ENCODE data around the gene DPEP3.
A peak's percentile ranks its signal among the peaks of the same experiment; 100 is the strongest.

DPEP3 gene

DNA sequence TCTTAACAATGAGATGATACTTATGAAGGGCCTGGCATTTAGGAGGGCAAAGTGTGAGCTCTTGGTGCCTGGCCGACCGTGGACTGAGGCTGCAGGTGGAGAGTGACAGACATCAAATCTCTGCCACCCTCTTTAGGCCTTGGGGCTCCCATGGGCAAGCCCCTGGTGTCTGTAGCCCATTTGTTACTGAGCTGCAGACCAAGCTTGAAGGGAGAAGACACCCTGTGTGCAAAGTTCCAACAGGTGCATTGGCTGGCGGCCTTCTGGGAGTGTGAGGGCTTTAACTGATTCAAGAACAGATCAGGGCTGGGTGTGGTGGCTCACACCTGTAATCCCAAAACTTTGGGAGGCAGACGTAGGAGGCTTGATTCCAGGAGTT is 47.8 kb downstream of the DPEP3 start:
- no peak for DNase-seq (ENCODE audit: low read depth in 3 of 3, low spot score in 1 of 3)

DNA sequence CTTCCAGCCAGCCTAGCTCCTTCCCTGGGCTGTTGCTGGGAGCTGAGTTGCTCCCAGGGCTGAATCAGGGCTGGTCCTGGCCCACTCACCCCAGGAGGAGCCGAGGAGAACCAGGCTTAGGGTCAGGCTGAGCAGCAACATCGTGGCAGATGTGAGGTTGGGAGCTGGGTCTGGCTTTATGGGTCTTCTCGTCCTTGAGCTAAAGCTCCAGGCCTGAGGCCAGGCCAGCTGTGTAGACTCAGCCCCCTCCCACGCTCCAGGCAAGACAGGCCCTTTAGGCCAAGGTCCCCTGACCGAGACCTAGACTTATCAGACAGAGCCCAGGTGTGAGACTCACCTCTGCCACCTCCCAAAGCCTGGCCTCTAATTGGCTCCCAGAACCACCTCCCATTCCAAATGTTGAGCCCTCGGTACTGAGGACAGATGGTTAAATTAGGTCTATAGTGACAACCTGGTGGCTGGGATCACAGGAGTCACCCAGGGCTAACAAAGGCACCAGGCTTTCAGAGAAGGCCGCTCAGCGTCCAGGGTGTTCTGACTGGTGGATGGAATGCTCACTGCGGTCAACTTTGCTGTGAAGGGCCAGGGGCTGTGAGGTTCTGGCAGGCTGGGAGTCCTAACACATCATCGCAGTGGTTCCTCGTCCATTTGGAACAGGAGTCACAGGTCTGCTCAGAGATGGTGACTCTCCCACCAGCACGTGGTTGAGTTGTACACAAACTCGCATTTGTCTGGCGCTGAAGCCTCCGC is 48.4 kb downstream of the DPEP3 start, which contains the start of gene CTRL:
Gene CTRL, minus strand, starts transcription at position 151 of the 750 bp plus-strand sequence. Its CDS starts 10 bp downstream, at position 141.
- DNase-seq (ENCODE audit: low read depth in 3 of 3, low spot score in 1 of 3): no peak

GRCh38 chr16:67930678-67931211 is 49.6 kb downstream of the DPEP3 start:
- no peak for DNase-seq (ENCODE audit: low read depth in 3 of 3, low spot score in 1 of 3)

DNA sequence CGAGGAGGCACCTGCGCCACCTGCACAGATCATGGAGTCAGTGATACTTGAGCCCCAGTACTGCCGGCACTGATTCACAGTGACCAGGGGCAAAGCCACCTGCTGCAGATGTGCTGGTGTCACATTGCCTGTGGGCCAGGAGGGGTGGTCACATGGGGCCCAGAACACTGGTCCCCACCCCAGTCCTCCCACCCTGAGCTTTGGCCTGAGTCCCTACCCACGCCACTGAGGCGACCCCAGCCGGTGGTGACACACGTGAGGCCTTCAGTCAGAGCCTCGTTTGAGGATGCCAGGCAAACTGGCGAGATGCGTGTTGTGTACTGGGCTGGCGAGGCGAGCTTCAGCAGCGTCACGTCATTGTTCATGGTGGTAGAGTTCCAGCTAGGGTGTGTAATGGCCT is 50.1 kb downstream of the DPEP3 start:
- DNase-seq (ENCODE audit: low read depth in 3 of 3, low spot score in 1 of 3): no peak

GRCh38 chr16:67928561-67929364 is 51.5 kb downstream of the DPEP3 start:
- DNase-seq (ENCODE audit: low read depth in 3 of 3, low spot score in 1 of 3): peak; percentile 36 to 66 (median 48)

- no peak for DNase-seq (ENCODE audit: low read depth in 3 of 3, low spot score in 1 of 3)
Measured at GRCh38 chr16:67928147-67928546, 52.2 kb downstream of the DPEP3 start.

- no peak for DNase-seq (ENCODE audit: low read depth in 3 of 3, low spot score in 1 of 3)
Measured at GRCh38 chr16:67927131-67927941, 53.0 kb downstream of the DPEP3 start.

DNA sequence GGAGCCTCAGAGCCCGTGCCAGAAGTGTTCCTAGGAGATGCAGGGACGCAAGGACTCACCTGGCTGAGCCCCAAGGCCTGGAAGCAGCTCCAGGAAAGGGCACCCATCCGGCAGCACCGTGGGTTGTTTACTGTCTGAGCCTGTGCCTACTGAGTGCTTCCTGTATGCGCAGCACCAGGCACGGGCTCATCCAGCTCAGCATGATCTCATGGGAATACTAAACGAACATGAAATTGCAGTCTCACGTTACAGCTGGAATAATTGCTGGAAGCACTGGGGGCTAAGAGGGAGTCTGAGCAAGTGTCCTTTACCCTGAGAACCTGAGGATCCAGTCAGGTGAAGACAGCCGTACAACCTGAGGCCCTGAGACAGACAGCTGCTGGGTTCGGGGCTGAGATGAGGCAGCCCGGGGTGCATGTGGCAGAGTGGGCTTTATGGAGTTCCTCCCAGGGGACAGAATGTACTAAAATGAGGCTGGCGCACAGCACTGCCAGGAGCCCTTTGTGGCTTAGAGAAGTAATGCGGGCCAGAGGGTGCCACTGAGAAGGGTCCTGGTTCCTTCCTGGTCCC is 54.0 kb downstream of the DPEP3 start:
- no peak for DNase-seq (ENCODE audit: low read depth in 3 of 3, low spot score in 1 of 3)
